ENCODE data around the gene PAK5. TPM values are rescaled to one million over a fixed set of nuclear protein-coding genes. Genes with fewer than 3 reads are reported as not detected.

PAK5 gene
- total RNA-seq, 1 experiment from 2014 or later, result not detected

DNA sequence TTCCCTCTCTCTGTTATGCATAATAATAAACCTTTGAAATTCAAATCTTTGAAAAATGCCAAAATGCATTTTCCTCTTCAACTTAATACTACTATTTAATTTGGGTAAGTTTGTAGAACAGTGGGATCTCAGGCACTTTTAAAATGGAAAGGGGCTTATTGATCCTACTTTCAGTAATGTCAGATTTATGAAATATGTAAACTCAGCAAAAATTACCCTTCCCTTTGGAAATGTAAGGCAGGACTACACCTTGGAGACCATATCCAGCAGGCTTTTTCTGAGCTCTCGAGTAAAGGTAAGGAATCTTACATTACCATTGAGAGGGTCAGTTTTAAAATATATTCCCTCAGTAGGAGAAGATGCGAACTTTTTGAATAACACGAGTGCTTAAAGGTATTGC is 175.5 kb downstream of the PAK5 start:
- no peaks in the 10 kb centered on the region for H3K36me3 ChIP-seq (ENCODE audit: low read depth)
- H2AFZ ChIP-seq, result no peak overlapping the region
- no peaks in the 10 kb centered on the region for H3F3A ChIP-seq (ENCODE audit: insufficient read depth, low read depth)
- no peak overlapping the region for H3K27ac ChIP-seq
- TF ChIP-seq, protein P1, sequence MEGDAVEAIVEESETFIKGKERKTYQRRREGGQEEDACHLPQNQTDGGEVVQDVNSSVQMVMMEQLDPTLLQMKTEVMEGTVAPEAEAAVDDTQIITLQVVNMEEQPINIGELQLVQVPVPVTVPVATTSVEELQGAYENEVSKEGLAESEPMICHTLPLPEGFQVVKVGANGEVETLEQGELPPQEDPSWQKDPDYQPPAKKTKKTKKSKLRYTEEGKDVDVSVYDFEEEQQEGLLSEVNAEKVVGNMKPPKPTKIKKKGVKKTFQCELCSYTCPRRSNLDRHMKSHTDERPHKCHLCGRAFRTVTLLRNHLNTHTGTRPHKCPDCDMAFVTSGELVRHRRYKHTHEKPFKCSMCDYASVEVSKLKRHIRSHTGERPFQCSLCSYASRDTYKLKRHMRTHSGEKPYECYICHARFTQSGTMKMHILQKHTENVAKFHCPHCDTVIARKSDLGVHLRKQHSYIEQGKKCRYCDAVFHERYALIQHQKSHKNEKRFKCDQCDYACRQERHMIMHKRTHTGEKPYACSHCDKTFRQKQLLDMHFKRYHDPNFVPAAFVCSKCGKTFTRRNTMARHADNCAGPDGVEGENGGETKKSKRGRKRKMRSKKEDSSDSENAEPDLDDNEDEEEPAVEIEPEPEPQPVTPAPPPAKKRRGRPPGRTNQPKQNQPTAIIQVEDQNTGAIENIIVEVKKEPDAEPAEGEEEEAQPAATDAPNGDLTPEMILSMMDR (conservative IDR thresholded peaks at IDR 0.05), result no peak
- no peak for TF ChIP-seq EZH2 (IDR thresholded peaks at IDR 0.05; ENCODE audit: low read depth)
- ChIA-PET POLR2A (ENCODE audit: unreplicated experiment) (no interaction called here), CTCF (no interaction called here)
- H3K79me2 ChIP-seq (ENCODE audit: low read depth), result no peaks in the 10 kb centered on the region
- H3K4me2 ChIP-seq, result no peak overlapping the region
- H4K20me1 ChIP-seq (ENCODE audit: insufficient read depth), result no peaks in the 10 kb centered on the region
- no peaks in the 10 kb centered on the region for H3K27me3 ChIP-seq (ENCODE audit: insufficient read depth, low read depth)
- no peaks in the 10 kb centered on the region for H3K9me2 ChIP-seq (ENCODE audit: insufficient read depth)
- intact Hi-C loops (cut with micrococcal nuclease; ENCODE audit: unreplicated experiment), result no loop called here
- H3K4me1 ChIP-seq (replicated peaks; ENCODE audit: insufficient read depth), result no peaks in the 10 kb centered on the region
- no peak overlapping the region for H3K4me3 ChIP-seq
- no TSS peak for BruUV-seq (replicated peaks)
- no peak for DNase-seq
- H3K9me3 ChIP-seq (ENCODE audit: insufficient read depth, low read depth), result no peaks in the 10 kb centered on the region

DNA sequence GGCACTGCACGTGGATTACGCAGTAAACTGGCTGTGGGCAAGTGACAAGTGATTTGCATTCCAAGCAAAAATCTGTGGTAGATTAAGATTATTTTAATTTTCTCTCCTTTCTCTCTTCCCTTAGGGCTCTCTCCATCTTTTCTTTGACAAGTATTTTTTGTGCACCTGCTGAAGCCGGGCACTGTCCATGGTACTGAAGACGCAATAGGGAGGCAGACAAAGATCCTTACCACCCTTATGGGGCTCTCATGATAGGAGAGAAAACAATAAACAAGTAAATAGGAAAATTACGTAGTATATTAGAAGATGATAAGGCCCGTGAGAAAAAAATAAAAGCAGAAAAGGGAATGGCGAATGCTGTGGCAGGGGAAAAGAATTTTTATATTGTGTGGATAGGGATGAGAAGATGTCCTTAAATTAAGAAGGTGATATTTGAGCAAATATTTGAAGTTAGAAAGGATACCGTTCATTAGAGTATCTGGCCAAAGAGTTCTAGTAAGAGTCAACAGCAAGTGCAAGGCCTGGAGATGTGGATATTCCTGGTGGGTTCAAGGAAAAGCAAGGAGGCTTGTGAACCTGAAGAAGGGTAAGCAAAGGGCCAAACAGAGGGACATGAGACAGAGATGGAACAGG is 178.5 kb downstream of the PAK5 start:
- ChIA-PET CTCF (no interaction called here), POLR2A (ENCODE audit: unreplicated experiment) (no interaction called here)
- no peak overlapping the region for H3K4me3 ChIP-seq
- intact Hi-C loops (cut with micrococcal nuclease; ENCODE audit: unreplicated experiment), result no loop called here
- H3K27me3 ChIP-seq (ENCODE audit: insufficient read depth, low read depth), result no peaks in the 10 kb centered on the region
- DNase-seq, result peak in 1 of 2 experiments; percentile 12
- H4K20me1 ChIP-seq (ENCODE audit: insufficient read depth), result no peaks in the 10 kb centered on the region
- no peak overlapping the region for H3K4me2 ChIP-seq
- H2AFZ ChIP-seq, result no peak overlapping the region
- H3K27ac ChIP-seq, result no peak overlapping the region
- H3K79me2 ChIP-seq (ENCODE audit: low read depth), result no peaks in the 10 kb centered on the region
- no TSS peak for BruUV-seq (replicated peaks)
- TF ChIP-seq EZH2 (IDR thresholded peaks at IDR 0.05; ENCODE audit: low read depth), result no peak
- TF ChIP-seq, protein P1 (conservative IDR thresholded peaks at IDR 0.05), result no peak
- H3K9me3 ChIP-seq (ENCODE audit: insufficient read depth, low read depth), result no peaks in the 10 kb centered on the region
- H3K9me2 ChIP-seq (ENCODE audit: insufficient read depth), result no peaks in the 10 kb centered on the region
- no peaks in the 10 kb centered on the region for H3K4me1 ChIP-seq (replicated peaks; ENCODE audit: insufficient read depth)
- H3K36me3 ChIP-seq (ENCODE audit: low read depth), result no peaks in the 10 kb centered on the region
- H3F3A ChIP-seq (ENCODE audit: insufficient read depth, low read depth), result no peaks in the 10 kb centered on the region

DNA sequence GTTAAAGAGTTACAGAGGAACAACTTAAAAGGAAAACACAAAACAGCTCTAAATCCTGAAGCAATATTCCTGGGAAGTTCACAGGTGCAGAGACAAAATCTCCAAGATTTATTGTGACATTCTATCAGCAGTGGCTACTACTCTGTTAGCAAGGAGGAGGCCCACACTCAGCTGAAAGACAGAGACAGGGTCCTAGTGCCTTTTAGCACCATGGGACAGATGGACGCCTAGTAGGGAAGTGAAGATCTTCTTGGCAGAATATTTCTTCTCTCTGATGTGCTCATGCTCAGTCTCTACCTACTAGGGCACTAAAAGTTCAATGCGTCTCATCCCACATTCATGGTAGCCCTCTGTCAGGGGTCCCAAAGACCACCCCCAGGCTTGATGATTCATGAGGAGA is 191.1 kb downstream of the PAK5 start:
- H3K9me2 ChIP-seq (ENCODE audit: insufficient read depth), result no peaks in the 10 kb centered on the region
- H3F3A ChIP-seq (ENCODE audit: insufficient read depth, low read depth), result no peaks in the 10 kb centered on the region
- no peak overlapping the region for H2AFZ ChIP-seq
- no peaks in the 10 kb centered on the region; the same call in 1 of the 2 replicates for H3K27me3 ChIP-seq (ENCODE audit: insufficient read depth, low read depth)
- no peaks in the 10 kb centered on the region for H3K9me3 ChIP-seq (ENCODE audit: insufficient read depth, low read depth)
- H3K4me1 ChIP-seq (replicated peaks; ENCODE audit: insufficient read depth), result no peaks in the 10 kb centered on the region
- H3K4me2 ChIP-seq, result no peak overlapping the region
- no peak for DNase-seq
- intact Hi-C loops (cut with micrococcal nuclease; ENCODE audit: unreplicated experiment), result no loop called here
- no peaks in the 10 kb centered on the region for H4K20me1 ChIP-seq (ENCODE audit: insufficient read depth)
- no TSS peak for BruUV-seq (replicated peaks)
- POLR2A ChIA-PET (ENCODE audit: unreplicated experiment), result no interaction called here
- TF ChIP-seq, protein P1 (conservative IDR thresholded peaks at IDR 0.05), result no peak
- no peak for TF ChIP-seq EZH2 (IDR thresholded peaks at IDR 0.05; ENCODE audit: low read depth)
- no peak overlapping the region for H3K4me3 ChIP-seq
- H3K36me3 ChIP-seq (ENCODE audit: low read depth), result no peaks in the 10 kb centered on the region
- CTCF ChIA-PET, result no interaction called here
- no peaks in the 10 kb centered on the region for H3K79me2 ChIP-seq (ENCODE audit: low read depth)
- no peak overlapping the region for H3K27ac ChIP-seq

Data from PC-9 (cell line).